ENCODE measurements around the gene NDUFAF2. TPM values are rescaled to one million over a fixed set of nuclear protein-coding genes. Genes with fewer than 3 reads are reported as not detected.

NDUFAF2 gene
- total and polyA plus RNA-seq, 2 of the 8 experiments (the other 6 are each of a cell fraction or from before 2014, with no cell fraction given), result 10.7 to 46.5 TPM

- TF ChIP-seq CTCF (IDR thresholded peaks at IDR 0.05; ENCODE audit: control extremely low read depth in 1 of 3, insufficient read depth in 1 of 3, low read depth in 1 of 3, low read length in 3 of 3) (no peak), RFX5 (IDR thresholded peaks at IDR 0.05; ENCODE audit: borderline replicate concordance, low read depth, low read length) (no peak), PHF8 (conservative IDR thresholded peaks at IDR 0.05; ENCODE audit: low read depth, low read length) (no peak), POLR2AphosphoS5 (IDR thresholded peaks at IDR 0.05; ENCODE audit: low read depth, low read length) (no peak), YY1 (IDR thresholded peaks at IDR 0.05; ENCODE audit: low read depth, low read length) (no peak), ZNF274 (IDR thresholded peaks at IDR 0.05; ENCODE audit: borderline replicate concordance, extremely low read depth, low read length) (no peak)
Measured at GRCh38 chr5:60997721-60998120, 52.7 kb downstream of the NDUFAF2 start (continued).
